ENCODE results near the gene IQGAP1.
"Not testable (repeated sequence)": the region's sequence is repeated elsewhere in the genome, so short reads cannot be mapped to it uniquely, and the experiment has no call there.

IQGAP1 gene

DNA sequence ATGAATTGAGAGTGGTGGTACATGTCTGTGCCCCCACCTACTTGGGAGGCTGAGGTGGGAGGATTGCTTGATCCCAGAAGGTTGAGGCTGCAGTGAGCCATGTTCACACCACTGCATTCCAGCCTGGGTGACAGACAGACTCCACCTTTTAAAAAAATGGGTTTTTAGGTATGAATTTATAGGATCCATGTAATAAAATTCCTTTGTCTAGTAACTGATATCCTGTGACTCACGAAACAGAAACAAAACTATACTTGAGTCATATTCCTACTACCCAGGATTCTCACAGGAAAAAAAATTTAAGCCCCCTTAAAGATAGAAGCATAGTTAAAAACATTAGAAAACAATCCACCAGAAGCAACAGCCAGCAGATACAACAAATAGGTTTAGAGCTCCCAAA is 131.6 kb downstream of the IQGAP1 start:
- H3K36me3 Mint-ChIP-seq (ENCODE audit: low read depth) = no peaks in the 10 kb centered on the region
- no peak overlapping the region for H3K27ac Mint-ChIP-seq
- H3K9me3 Mint-ChIP-seq = no peaks in the 10 kb centered on the region
- peaks cover 5% of the 10 kb centered on the region for H3K27me3 Mint-ChIP-seq (ENCODE audit: low read depth, poor library complexity)
- peaks cover 21% of the 10 kb centered on the region for H3K4me1 Mint-ChIP-seq
- TF ChIP-seq, protein P1, sequence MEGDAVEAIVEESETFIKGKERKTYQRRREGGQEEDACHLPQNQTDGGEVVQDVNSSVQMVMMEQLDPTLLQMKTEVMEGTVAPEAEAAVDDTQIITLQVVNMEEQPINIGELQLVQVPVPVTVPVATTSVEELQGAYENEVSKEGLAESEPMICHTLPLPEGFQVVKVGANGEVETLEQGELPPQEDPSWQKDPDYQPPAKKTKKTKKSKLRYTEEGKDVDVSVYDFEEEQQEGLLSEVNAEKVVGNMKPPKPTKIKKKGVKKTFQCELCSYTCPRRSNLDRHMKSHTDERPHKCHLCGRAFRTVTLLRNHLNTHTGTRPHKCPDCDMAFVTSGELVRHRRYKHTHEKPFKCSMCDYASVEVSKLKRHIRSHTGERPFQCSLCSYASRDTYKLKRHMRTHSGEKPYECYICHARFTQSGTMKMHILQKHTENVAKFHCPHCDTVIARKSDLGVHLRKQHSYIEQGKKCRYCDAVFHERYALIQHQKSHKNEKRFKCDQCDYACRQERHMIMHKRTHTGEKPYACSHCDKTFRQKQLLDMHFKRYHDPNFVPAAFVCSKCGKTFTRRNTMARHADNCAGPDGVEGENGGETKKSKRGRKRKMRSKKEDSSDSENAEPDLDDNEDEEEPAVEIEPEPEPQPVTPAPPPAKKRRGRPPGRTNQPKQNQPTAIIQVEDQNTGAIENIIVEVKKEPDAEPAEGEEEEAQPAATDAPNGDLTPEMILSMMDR (IDR thresholded peaks at IDR 0.05) = no peak
- no peak for DNase-seq
- H3K4me3 Mint-ChIP-seq = no peak overlapping the region

DNA sequence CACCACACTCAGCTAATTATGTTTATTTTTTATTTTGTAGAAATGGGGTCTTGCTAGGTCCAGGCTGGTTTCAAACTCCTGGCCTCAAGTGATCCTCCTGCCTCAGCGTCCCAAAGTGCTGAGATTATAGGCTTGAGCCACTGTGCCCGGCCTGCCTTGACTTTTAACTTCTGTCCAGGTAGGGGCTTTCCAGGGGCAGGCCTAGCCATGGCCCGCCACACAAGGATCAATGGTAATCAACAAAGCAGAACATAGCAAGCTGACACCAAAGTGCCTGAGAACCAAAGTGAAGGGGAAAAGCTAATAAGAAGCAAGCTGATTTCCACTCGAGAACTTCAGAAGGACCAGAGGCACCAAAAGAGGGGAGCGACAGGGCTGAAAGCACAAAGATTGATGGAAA is 132.3 kb downstream of the IQGAP1 start:
- H3K36me3 Mint-ChIP-seq (ENCODE audit: low read depth) = no peaks in the 10 kb centered on the region
- no peaks in the 10 kb centered on the region for H3K9me3 Mint-ChIP-seq
- H3K27ac Mint-ChIP-seq = peak overlapping the region; percentile 95
- DNase-seq = no peak
- H3K4me1 Mint-ChIP-seq = peaks cover 21% of the 10 kb centered on the region
- TF ChIP-seq, protein P1 (IDR thresholded peaks at IDR 0.05) = no peak
- H3K27me3 Mint-ChIP-seq (ENCODE audit: low read depth, poor library complexity) = peaks cover 6% of the 10 kb centered on the region
- no peak overlapping the region for H3K4me3 Mint-ChIP-seq

DNA sequence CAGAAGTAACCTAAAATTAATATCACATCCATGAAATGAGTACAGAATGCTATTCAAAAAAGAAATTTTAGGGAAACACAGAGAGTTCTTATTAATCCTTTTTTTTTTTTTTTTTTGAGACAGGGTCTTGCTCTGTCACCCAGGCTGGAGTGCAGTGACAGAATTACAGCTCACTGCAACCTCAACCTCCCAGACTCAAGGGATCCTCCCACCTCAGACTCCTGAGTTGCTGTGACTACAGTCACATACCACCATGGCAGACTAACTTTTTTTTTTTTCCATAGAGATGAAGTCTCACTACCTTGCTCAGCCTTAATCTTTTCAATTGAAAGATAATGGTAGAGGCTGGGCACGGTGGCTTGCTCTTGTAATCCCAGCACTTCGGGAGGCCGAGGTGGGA is 135.3 kb downstream of the IQGAP1 start:
- DNase-seq = no peak
- Mint-ChIP-seq H3K27me3 (ENCODE audit: low read depth, poor library complexity) (peaks cover 16% of the 10 kb centered on the region), H3K9me3 (peaks cover 4% of the 10 kb centered on the region), H3K4me1 (peaks cover 28% of the 10 kb centered on the region), H3K27ac (peak overlapping the region; percentile 46), H3K4me3 (no peak overlapping the region), H3K36me3 (ENCODE audit: low read depth) (no peaks in the 10 kb centered on the region)
- TF ChIP-seq, protein P1 (IDR thresholded peaks at IDR 0.05) = no peak

DNA sequence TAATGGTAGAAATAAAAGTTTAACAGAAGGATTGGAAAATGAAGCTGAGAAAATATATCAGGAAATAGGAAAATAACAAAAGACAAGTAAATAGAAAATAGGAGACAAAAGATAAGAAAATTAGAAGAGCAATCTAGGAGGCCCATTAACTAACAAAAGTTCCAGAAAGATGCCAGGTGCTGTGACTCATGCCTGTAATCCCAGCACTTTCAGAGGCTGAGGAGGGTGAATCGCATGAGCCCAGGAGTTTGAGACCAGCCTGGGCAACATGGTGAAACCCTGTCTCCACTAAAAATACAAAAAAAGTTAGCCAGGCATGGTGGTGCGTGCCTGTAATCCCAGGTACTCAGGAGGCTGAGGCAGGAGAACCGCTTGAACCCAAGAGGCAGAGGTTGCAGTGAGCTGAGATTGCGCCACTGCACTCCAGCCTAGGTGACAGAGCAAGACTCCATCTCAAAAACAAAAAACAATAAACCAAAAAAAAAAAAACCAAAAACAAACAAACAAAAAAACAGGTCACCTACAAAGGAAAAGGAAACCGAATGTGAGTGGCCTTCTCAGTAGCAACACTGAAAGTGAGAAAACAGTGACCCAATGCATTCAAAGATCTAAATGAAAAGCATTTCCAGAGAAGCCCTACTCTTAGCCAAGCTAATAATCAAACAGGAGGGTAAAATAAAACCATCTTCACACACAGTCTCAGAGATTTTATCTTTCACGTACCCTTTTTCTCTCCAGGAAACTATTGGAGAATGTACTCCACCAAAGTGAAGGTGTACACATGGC is 136.2 kb downstream of the IQGAP1 start:
- H3K4me1 Mint-ChIP-seq = peaks cover 37% of the 10 kb centered on the region
- not testable (repeated sequence) for H3K9me3 Mint-ChIP-seq, H3K4me3 Mint-ChIP-seq

DNA sequence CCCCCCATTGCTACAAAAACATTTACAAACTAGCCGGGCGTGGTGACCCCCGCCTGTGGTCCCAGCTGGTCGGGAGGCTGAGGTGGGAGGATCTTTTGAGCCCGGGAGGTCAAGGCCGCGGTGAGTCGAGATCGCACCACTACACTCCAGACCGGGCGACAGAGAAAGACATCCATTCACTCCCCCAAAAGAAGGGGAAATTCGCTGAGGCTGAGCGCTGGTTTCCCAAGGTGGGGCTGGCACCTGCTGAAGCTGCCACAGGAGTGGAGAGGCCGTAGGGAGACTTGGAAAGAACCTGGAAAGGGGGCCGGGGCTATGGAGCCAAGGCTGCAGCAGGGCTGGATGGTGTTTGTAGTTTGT is 140.9 kb downstream of the IQGAP1 start:
- H3K4me1 Mint-ChIP-seq = peaks cover 50% of the 10 kb centered on the region

More for the DNA sequence above, 136.2 kb downstream of the IQGAP1 start:
- H3K27me3 Mint-ChIP-seq (ENCODE audit: low read depth, poor library complexity) = peaks cover 24% of the 10 kb centered on the region
- not testable (repeated sequence) for DNase-seq; H3K27ac Mint-ChIP-seq; H3K36me3 Mint-ChIP-seq (ENCODE audit: low read depth)

DNA sequence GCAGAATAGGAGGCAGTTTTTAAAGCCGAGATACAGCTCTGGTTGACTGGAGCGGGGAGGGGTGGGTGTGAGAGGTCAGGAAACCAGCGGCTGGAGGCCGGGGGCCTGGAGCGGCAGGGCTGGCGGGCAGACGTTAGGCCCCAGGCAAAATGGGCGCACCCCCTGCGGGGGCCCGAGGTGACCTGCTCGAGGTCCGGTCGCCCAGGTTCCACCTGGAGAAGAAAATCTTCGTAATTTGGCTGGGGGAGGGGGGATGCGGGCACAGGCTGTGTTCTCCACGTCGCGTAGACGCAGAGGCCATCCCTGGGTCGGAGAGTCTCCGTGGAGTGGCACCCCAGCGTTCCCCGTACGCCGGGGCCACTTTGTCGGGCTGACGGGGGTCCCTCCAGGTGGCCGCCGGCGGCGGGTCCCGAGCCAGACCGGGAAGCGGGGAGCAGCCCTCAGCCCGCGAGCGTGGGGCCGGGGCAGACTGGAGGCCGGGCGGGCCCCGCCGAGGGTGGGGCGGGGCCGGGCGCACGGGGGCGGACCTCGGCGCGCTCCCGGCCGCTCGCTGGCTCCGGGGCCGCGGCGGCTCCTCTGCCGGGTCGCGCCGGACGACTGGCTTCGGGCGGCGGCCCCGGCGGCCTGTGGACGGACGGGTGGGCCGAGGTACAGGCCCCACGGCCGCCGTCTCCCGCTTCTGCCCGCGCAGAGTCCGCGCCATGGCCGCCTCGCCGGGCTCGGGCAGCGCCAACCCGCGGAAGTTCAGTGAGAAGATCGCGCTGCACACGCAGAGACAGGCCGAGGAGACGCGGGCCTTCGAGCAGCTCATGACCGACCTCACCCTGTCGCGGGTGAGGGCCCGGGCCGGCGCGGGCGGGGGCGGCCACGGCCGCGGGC is 141.6 kb downstream of the IQGAP1 start, which contains the start of gene CRTC3:
TSS of gene CRTC3 (plus strand) at position 553 of the 879 bp plus-strand sequence. CDS start at position 702, 149 bp downstream.
- TF ChIP-seq, protein P1 (IDR thresholded peaks at IDR 0.05) = no peak
- peak within 1 kb of the TSS; percentile 95 for H3K4me3 Mint-ChIP-seq
- H3K36me3 Mint-ChIP-seq (ENCODE audit: low read depth) = peaks cover 11% of the 10 kb centered on the region
- peaks cover 56% of the 10 kb centered on the region for H3K4me1 Mint-ChIP-seq
- H3K9me3 Mint-ChIP-seq = peaks cover 7% of the 10 kb centered on the region
- peak; percentile 64 for DNase-seq
- H3K27ac Mint-ChIP-seq = peak within 1 kb of the TSS; percentile 86
- peaks cover 40% of the 10 kb centered on the region for H3K27me3 Mint-ChIP-seq (ENCODE audit: low read depth, poor library complexity)

More for the DNA sequence above, 140.9 kb downstream of the IQGAP1 start:
- peaks cover 42% of the 10 kb centered on the region for H3K27me3 Mint-ChIP-seq (ENCODE audit: low read depth, poor library complexity)
- no peak for DNase-seq
- H3K9me3 Mint-ChIP-seq = peaks cover 7% of the 10 kb centered on the region
- peaks cover 9% of the 10 kb centered on the region for H3K36me3 Mint-ChIP-seq (ENCODE audit: low read depth)
- H3K27ac Mint-ChIP-seq = peak overlapping the region; percentile 86
- H3K4me3 Mint-ChIP-seq = peak overlapping the region; percentile 89
- TF ChIP-seq, protein P1 (IDR thresholded peaks at IDR 0.05) = no peak
